Effector memory CD4-positive, alpha-beta T cell (primary cell): ENCODE data around the gene VPS33A.
"Not testable (repeated sequence)": the region's sequence is repeated elsewhere in the genome, so short reads cannot be mapped to it uniquely, and the experiment has no call there.

Experiments used
- DNase-seq, 3 donors: peaks; one replicate each; pipeline ENCODE4 v3.0.0-alpha.2; 2020
- H3K27ac ChIP-seq: 2 replicates; pipeline ENCODE4 v1.7.0; 2013; ENCODE audit warnings: mild to moderate bottlenecking, low read length, moderate library complexity; ENCODE audit not compliant: insufficient read depth, poor library complexity, severe bottlenecking
- H3K27me3 ChIP-seq: replicated peaks from 2 replicates; pipeline ENCODE4 v1.7.0; 2013; ENCODE audit warnings: mild to moderate bottlenecking, low read length; ENCODE audit not compliant: insufficient read depth, control insufficient read depth, poor library complexity, severe bottlenecking
- H3K36me3 ChIP-seq: 2 replicates; pipeline ENCODE4 v1.7.0; 2013; ENCODE audit warnings: mild to moderate bottlenecking, low read length, moderate library complexity; ENCODE audit not compliant: control insufficient read depth, insufficient read depth
- H3K4me1 ChIP-seq: 2 replicates; pipeline ENCODE4 v1.7.0; 2013; ENCODE audit warnings: low read length, mild to moderate bottlenecking; ENCODE audit not compliant: control insufficient read depth, insufficient read depth, poor library complexity, severe bottlenecking
- H3K4me3 ChIP-seq: 2 replicates; pipeline ENCODE4 v1.7.0; 2013; ENCODE audit warnings: low read length, low read depth, mild to moderate bottlenecking; ENCODE audit not compliant: insufficient read depth, poor library complexity, severe bottlenecking
- H3K9me3 ChIP-seq: 2 replicates; pipeline ENCODE4 v1.7.0; 2013; ENCODE audit warnings: mild to moderate bottlenecking, low read length, moderate library complexity; ENCODE audit not compliant: control insufficient read depth

The VPS33A gene

DNA sequence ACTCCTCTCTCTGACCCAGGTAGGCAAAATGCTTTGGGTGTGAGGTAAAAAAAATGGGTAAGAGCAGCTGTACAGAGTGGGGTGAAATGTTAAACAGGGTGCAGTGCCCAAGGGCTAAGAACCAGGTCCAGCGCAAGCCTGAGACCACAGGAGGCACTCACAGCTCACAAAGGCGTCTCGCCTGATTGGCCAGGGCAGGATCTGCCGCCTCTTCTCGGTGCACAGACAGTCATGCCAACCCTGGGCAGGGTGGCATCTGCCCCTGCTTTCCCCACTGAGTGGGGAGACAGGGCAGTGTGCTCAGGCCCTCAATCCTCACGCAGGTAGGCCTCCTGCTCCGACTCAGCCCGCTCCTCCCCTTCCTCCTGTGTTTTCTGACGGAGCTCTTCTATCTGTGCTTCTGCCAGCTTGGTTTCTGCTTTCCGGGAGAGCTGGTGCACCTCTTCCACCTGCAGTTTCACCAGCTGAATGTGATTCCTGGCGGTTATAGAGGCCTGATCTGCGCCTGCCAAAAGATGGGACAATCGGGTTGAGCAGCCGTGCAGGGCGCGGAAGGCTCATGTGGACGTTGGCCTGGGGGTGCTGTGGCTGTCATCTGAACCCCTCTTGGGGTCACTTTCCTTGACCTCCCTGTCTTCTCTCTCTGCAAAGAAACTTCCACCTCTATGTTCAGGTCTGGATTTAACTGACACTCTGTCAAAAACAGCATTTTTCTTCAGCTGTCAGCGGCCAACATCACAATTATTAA is 58.0 kb downstream of the VPS33A start:
- DNase-seq = no peak
- H3K9me3 ChIP-seq = no peaks in the 10 kb centered on the region
- peaks cover 3% of the 10 kb centered on the region for H3K4me1 ChIP-seq
- H3K27ac ChIP-seq = no peak overlapping the region
- H3K4me3 ChIP-seq = no peak overlapping the region
- H3K36me3 ChIP-seq = peaks cover 32% of the 10 kb centered on the region
- no peaks in the 10 kb centered on the region for H3K27me3 ChIP-seq

DNA sequence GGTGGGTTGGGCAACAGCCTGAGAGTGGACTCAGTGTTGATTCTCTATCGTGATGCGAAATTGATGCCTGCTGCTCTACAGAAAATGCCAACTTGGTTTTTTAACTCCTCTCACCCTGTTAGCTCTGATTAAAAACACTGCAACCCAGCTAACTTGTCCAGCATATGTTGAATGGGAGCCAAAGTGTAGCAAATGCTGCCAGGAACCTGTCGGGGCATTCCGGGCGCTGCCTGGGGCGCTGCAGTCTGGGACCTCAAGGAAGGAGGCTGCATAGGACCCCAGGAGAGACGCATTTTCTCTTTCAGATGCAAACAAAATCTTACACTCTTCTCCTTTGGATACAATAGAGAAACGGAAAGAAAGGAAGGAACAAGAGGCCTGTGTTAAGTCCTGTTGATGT is 58.9 kb downstream of the VPS33A start:
- Histone ChIP-seq H3K4me1 (peaks cover 10% of the 10 kb centered on the region), H3K27ac (no peak overlapping the region), H3K4me3 (no peak overlapping the region), H3K36me3 (peaks cover 24% of the 10 kb centered on the region), H3K27me3 (no peaks in the 10 kb centered on the region), H3K9me3 (no peaks in the 10 kb centered on the region)
- DNase-seq = no peak

DNA sequence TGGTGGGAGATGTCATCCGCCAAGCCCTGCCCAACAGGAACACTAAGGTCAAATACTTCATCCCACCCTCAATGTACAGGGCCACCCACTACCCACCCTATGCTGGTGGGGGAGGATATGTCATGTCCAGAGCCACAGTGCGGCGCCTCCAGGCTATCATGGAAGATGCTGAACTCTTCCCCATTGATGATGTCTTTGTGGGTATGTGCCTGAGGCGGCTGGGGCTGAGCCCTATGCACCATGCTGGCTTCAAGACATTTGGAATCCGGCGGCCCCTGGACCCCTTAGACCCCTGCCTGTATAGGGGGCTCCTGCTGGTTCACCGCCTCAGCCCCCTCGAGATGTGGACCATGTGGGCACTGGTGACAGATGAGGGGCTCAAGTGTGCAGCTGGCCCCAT is 59.3 kb downstream of the VPS33A start:
- Histone ChIP-seq H3K27me3 (no peaks in the 10 kb centered on the region), H3K27ac (no peak overlapping the region), H3K36me3 (peaks cover 21% of the 10 kb centered on the region), H3K4me1 (peaks cover 10% of the 10 kb centered on the region), H3K9me3 (no peaks in the 10 kb centered on the region), H3K4me3 (no peak overlapping the region)
- no peak for DNase-seq

DNA sequence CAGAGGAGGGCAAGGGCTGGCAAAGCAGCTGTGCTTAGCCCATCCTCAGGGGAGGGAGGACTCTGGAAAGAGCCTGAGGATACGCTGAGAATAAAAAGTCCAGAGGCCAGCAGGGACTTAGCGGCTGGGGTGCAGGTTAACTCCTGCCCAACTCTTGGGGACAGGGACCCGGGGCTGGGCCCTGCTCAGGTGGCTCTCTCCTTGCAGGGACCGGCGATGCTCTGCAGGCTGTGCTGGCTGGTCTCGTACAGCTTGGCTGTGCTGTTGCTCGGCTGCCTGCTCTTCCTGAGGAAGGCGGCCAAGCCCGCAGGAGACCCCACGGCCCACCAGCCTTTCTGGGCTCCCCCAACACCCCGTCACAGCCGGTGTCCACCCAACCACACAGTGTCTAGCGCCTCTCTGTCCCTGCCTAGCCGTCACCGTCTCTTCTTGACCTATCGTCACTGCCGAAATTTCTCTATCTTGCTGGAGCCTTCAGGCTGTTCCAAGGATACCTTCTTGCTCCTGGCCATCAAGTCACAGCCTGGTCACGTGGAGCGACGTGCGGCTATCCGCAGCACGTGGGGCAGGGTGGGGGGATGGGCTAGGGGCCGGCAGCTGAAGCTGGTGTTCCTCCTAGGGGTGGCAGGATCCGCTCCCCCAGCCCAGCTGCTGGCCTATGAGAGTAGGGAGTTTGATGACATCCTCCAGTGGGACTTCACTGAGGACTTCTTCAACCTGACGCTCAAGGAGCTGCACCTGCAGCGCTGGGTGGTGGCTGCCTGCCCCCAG is 60.0 kb downstream of the VPS33A start:
- H3K9me3 ChIP-seq = no peaks in the 10 kb centered on the region
- H3K4me3 ChIP-seq = no peak overlapping the region
- DNase-seq = no peak
- no peaks in the 10 kb centered on the region for H3K27me3 ChIP-seq
- no peak overlapping the region for H3K27ac ChIP-seq
- H3K36me3 ChIP-seq = peaks cover 16% of the 10 kb centered on the region
- peaks cover 10% of the 10 kb centered on the region for H3K4me1 ChIP-seq

DNA sequence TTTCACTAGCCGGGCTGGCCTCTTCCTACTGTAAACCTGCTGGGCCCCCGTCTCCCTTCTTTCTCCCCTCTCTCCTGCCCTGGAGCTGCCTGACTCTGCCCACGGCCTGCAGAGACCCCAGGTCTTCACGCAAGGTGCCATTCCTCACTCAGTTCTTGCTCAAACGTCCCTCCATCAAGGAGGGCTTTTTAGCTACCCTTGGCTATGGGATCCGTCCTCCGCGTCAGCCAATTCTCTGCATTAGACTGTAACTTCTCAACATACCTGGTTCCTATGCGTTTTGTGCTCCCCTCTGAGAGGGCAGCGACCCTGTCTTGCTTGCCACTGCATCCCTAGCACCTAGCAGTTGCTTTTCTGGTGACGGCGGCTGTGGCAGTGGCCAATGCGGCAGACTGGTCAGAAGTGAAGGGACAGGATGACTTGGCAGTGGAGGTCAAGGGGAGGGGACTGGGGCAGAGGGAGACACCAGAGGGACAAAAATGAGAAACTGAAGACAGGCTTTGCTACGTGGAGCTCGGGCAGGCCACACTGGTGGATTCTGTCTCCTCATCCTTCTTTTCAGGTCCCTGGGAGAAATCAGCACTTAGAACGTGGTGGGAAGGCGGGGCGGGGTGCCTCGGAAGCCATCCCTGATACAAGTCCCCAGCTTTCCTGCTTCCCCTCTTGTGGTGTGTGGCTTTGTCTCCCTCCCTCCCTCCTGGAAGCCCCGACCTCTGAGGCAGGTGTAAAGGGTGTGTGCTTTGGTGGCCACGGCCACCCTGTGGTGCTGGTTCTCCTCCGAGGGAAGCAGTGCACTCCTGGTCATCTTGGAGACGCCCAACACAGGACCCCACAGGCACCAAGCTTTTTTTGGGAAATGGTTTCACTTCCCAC is 61.0 kb downstream of the VPS33A start:
- H3K9me3 ChIP-seq = no peaks in the 10 kb centered on the region
- H3K4me3 ChIP-seq = no peak overlapping the region
- H3K36me3 ChIP-seq = peaks cover 13% of the 10 kb centered on the region
- H3K4me1 ChIP-seq = peaks cover 10% of the 10 kb centered on the region
- H3K27ac ChIP-seq = no peak overlapping the region
- no peak for DNase-seq
- no peaks in the 10 kb centered on the region for H3K27me3 ChIP-seq

DNA sequence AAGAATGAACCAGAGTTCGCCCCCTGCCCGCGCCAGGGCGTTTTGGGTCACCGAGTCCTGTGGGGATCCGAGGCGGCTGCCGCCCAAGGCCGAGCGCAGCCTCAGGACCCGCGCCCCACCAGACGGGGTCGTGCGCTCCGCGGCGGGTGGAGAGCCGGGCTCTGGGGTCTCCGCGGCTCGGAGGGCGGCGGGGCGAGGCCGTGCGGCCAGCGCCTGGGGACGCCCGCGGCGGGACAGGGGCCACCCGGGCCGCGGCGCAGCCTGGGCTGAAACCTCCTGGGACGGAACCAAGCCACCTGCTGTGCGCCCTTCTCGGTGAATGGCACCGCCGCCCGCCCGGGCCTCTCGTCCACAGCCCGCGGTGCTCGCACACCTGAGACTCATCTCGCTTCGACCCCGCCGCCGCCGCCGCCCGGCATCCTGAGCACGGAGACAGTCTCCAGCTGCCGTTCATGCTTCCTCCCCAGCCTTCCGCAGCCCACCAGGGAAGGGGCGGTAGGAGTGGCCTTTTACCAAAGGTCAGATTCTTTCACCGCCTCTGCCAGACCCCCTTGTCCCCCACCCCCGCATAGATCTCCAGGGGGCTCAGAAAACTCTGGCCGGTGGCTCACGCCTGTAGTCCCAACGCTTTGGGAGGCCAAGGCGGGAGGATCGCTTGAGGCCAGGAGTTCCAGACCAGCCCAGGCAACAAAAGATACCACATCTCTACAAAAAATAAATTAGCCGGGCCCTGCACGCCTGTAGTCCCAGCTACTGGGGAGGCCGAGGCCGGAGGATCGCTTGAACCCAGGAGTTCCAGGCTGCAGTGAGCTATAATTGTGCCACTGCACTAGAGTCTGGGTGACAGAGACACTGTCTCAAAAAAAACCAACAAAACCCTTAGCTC is 61.9 kb downstream of the VPS33A start:
- peak overlapping the region; percentile 61 for H3K4me3 ChIP-seq
- no peaks in the 10 kb centered on the region for H3K27me3 ChIP-seq
- no peak for DNase-seq
- H3K4me1 ChIP-seq = peaks cover 10% of the 10 kb centered on the region
- H3K9me3 ChIP-seq = no peaks in the 10 kb centered on the region
- peaks cover 8% of the 10 kb centered on the region for H3K36me3 ChIP-seq
- no peak overlapping the region for H3K27ac ChIP-seq

DNA sequence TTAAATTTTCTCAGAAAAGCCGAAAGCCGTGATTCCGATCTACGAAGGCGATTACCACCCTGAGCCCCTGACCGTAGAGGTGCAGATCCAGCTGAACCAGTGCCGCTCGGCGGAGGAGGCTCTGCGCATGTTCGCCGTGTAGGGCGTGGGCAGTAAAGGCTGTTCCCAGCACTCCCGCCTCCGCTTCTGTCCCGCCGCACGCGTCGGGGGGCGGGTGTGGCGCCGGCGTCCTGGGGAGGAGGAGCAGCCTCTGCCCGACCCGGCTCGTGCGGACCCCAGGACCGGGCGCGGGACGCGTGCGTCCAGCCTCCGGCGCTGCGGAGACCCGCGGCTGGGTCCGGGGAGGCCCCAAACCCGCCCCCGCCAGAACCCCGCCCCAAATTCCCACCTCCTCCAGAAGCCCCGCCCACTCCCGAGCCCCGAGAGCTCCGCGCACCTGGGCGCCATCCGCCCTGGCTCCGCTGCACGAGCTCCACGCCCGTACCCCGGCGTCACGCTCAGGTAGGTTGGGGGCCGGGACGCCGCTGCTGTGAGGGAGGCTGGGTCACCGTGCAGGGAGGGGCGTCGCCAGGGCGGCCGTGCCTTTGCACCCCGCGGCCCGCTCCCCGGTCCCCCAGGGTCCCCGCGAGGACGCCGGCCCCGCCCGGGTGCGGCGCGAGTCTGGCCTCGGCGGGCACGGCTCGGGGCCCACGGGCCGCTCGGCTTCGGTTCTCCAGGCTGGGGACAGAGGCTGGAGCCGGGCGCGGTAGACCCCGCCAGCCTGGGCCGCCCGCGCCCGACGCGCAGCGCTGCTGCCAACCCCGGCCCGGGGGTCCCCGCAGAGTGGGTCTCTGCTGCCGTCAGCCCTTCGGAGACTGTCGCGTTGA is 62.8 kb downstream of the VPS33A start, which contains the start of gene B3GNT4:
Gene B3GNT4, plus strand, starts transcription at position 409 of the 866 bp plus-strand sequence. CDS start 910 bp downstream, outside the sequence.
- peak; percentile 50 to 65 (median 52) for DNase-seq
- Histone ChIP-seq H3K27ac (no peak within 1 kb of the TSS), H3K27me3 (no peaks in the 10 kb centered on the region), H3K4me3 (peak within 1 kb of the TSS; percentile 61), H3K4me1 (peaks cover 10% of the 10 kb centered on the region), H3K36me3 (peaks cover 6% of the 10 kb centered on the region), H3K9me3 (no peaks in the 10 kb centered on the region)

DNA sequence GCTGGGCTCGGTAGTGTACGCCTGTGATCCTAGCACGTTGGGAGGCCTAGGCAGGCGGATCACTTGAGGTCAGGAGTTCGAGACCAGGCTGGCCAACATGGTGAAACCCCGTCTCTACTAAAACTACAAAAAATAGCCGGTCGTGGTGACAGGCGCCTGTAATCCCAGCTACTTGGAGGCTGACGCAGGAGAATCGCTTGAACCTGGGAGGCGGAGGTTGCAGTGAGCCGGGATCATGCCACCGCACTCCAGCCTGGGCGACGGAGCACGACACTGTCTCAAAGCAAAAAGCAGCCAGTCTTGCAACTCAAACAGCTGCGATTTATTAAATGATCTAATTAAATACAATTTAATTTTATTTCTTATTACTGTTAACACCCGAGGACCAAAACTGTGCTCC is 63.5 kb downstream of the VPS33A start:
- not testable (repeated sequence) for H3K4me1 ChIP-seq, H3K36me3 ChIP-seq, H3K27me3 ChIP-seq, H3K9me3 ChIP-seq, H3K27ac ChIP-seq, DNase-seq
- H3K4me3 ChIP-seq = peak overlapping the region; percentile 61
